ENCODE measurements around the gene MIPOL1.

The MIPOL1 gene

DNA sequence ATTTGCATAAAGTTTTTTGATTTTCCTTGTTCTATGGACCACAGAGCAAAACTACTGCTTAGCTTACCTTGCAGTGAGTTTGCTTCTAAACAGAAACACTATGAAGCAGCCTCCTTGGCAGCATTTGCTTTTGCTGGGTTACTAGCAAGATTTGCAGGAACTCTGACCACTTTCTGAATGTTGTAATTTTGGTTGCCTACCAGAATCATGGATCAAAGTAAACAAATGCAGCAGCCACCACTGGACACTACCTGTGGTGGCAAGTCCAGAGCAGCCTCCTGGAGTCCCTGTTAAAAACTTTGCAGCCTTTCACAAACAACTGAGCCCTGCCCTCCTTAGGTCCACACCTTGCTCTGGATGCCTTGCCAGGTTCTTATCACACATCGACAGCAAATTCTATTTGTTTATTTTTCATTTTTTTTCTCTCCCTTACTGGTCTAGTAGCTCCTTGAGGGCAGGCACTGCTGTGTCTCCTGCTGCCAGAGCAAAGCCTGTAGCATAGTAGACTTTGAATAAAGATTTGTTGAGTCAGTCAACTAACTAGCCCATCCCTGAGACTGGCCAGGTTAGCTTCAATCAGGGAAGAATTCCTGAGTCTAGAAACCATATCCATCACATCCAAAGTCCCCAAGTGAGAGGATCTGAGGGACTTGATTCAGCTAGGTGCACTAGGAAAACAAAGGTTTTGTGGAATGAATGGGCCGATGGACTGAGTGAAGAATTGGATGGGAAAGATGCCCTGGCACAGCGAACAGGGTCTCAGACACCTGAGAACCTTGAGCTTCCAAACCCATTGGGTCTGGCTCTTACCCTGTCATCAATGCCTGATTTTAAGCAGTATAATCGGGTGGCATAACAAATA is 403.4 kb downstream of the MIPOL1 start:
- no peak for DNase-seq

- DNase-seq, result no peak
Measured at GRCh38 chr14:37601865-37602264, 404.1 kb downstream of the MIPOL1 start.
